Lung (tissue), 12 donors: ENCODE data around the gene RPL28. TPM values are rescaled to one million over a fixed set of nuclear protein-coding genes. Genes with fewer than 3 reads are reported as not detected.

Source experiments
- ATAC-seq: fragments of 200-7000 bp; cut with Tn5 transposase; one replicate; pipeline ENCODE4 v1.9.1; 2020; ENCODE audit warnings: moderate number of reproducible peaks; ENCODE audit not compliant: insufficient read depth, low FRiP score
- DNase-seq, 3 donors: peaks; one replicate each; pipeline ENCODE4 v3.0.0-alpha.2; 2013 to 2017
- H3K27ac ChIP-seq, 2 donors: one replicate each; pipeline ENCODE4 v1.5.1; 2013; ENCODE audit warnings: mild to moderate bottlenecking in 2 of 2, moderate library complexity in 2 of 2, control low read depth in 1 of 2, inconsistent platforms in 1 of 2, low read depth in 1 of 2, low read length in 1 of 2
- H3K27me3 ChIP-seq, 3 donors: one replicate each; pipeline ENCODE4 v1.5.1; 2013; ENCODE audit warnings: low read length in 2 of 3; ENCODE audit not compliant: control insufficient read depth in 3 of 3, insufficient read depth in 3 of 3
- H3K36me3 ChIP-seq, 4 donors: one replicate each; pipeline ENCODE4 v1.5.1; 2013; ENCODE audit warnings: low read length in 4 of 4, mild to moderate bottlenecking in 1 of 4, moderate library complexity in 1 of 4; ENCODE audit not compliant: control insufficient read depth in 4 of 4, insufficient read depth in 4 of 4
- H3K4me1 ChIP-seq, 5 donors: one replicate each; pipeline ENCODE4 v1.5.1; 2013; ENCODE audit warnings: low read length in 5 of 5, mild to moderate bottlenecking in 2 of 5, moderate library complexity in 1 of 5; ENCODE audit not compliant: control insufficient read depth in 5 of 5, insufficient read depth in 5 of 5
- H3K4me3 ChIP-seq: one replicate; pipeline ENCODE4 v1.5.1; 2013; ENCODE audit warnings: mild to moderate bottlenecking, control low read depth, moderate library complexity
- H3K9ac ChIP-seq, 2 donors: one replicate each; pipeline ENCODE4 v1.5.1; 2013; ENCODE audit warnings: low read length in 2 of 2, control low read depth in 1 of 2; ENCODE audit not compliant: insufficient read depth in 1 of 2
- H3K9me3 ChIP-seq, 4 donors: one replicate each; pipeline ENCODE4 v1.5.1; 2013; ENCODE audit warnings: low read length in 3 of 4, mild to moderate bottlenecking in 1 of 4, moderate library complexity in 1 of 4; ENCODE audit not compliant: control insufficient read depth in 4 of 4, insufficient read depth in 3 of 4
- WGBS, 2 donors: extraction: QIAGEN DNeasy Blood & Tissue Kit; methylation state at CpG; one replicate each; pipeline ENCODE4 v1.1.7; 2013; 5-methylcytosine and 5-hydroxymethylcytosine counted together
- polyA plus RNA-seq, 2 donors: library from polyadenylated mRNA; stranded (reverse); fragments of 200-250 nt; gene quantifications; one replicate each; pipeline ENCODE4 v1.2.1, GENCODE V29; 2013
- total RNA-seq, 2 donors: library from RNA; depleted of rRNA in 1 of 2; stranded (reverse); fragments of >200 nt in 1 of 2; gene quantifications; one replicate each; pipeline ENCODE4 v1.2.1, GENCODE V29; 2014 to 2021
- TF ChIP-seq, protein P1 (sequence below): IDR thresholded peaks from 2 replicates; pipeline ENCODE4 v1.5.1; 2012; ENCODE audit warnings: mild to moderate bottlenecking; ENCODE audit errors: control extremely low read depth, extremely low read depth
- donor health status: control.
- donor health status: control.
- donor health status: Bipolar disorder and iron deficiency.
- donor health status: healthy.
- donor health status: DM: yes; HTN: yes; CAD: no.

Gene RPL28
- total and polyA plus RNA-seq, 4 donors, result 272 to 3,086 (median 1,601) TPM

DNA sequence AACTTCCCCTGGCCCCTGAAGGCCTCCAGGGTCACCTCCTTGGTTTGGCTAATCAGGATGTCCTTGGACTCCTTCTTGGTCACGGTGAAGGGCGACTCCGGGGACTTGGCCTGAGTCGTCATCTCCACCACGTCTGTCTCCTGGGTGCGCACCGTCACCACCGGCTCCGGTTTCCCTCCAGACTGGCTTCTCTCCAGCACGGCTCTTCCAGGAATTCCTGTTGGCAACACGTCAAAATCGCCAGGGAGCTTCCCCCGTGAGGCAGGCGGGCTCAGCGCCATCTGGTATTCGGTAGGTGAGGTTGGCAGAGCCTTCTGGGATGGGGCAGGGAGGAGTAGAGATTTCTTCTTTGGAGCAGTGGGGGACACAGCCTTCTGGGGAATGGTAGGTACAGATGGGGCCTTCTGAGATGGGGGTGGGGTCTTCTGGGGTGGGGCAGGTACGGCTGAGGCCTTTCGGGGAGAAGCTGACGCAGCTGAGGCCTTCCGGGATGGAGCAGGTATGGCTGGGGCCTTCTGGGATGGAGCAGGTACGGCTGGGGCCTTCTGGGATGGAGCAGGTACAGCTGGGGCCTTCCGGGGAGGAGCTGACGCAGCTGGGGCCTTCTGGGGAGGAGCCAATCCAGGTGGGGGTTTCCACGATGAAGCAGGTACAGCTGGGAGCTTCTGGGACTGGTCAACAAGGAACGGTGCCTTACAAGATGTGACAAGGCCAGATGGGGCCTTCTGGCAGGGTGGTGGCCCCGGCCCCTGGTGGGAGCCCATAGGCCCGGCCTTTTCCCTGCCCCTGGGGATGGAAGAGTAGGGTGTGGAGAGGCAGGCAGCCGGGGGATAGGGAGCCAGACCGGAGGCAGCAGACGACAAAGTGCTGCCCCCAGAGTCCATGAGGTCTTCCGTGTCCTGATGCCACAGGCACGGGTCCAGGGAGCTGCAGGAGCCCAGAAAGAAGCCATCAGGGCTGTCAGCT is 26.5 kb upstream of the RPL28 start:
- Histone ChIP-seq H3K4me3 (no peak overlapping the region), H3K9me3 (no peaks in the 10 kb centered on the region), H3K27ac (no peak overlapping the region), H3K4me1 (peaks cover 0 to 2% (median 0%) of the 10 kb centered on the region in 5 donors), H3K9ac (no peak overlapping the region), H3K36me3 (no peaks in the 10 kb centered on the region), H3K27me3 (peaks cover 0 to 16% (median 4%) of the 10 kb centered on the region in 3 donors)
- WGBS, 2 donors, result 70 to 83% methylated on average over 32 of the region's 32 CpGs
- TF ChIP-seq, protein P1, sequence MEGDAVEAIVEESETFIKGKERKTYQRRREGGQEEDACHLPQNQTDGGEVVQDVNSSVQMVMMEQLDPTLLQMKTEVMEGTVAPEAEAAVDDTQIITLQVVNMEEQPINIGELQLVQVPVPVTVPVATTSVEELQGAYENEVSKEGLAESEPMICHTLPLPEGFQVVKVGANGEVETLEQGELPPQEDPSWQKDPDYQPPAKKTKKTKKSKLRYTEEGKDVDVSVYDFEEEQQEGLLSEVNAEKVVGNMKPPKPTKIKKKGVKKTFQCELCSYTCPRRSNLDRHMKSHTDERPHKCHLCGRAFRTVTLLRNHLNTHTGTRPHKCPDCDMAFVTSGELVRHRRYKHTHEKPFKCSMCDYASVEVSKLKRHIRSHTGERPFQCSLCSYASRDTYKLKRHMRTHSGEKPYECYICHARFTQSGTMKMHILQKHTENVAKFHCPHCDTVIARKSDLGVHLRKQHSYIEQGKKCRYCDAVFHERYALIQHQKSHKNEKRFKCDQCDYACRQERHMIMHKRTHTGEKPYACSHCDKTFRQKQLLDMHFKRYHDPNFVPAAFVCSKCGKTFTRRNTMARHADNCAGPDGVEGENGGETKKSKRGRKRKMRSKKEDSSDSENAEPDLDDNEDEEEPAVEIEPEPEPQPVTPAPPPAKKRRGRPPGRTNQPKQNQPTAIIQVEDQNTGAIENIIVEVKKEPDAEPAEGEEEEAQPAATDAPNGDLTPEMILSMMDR, result no peak
- no peak for DNase-seq
- no peak for ATAC-seq

DNA sequence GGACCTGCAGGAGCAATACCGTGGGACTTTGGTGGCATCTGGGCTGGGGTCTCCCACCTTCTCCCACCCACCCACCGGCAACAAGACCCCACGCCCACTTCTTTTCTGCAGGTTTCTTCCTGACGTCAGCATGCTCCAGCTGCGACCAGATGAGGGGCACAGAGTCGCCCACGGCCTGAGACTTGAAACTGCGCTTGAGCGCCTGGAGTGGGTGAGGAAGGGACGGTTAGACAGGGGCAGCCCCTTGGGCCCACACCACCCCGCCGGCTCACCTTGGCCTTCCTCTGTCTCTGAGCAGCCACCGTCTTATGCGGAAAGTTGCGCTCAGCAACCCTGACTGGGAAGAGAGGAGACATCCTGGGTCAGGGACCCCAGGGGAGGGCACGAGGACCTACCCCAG is 24.8 kb upstream of the RPL28 start:
- H3K4me3 ChIP-seq, result no peak overlapping the region
- no peak overlapping the region for H3K27ac ChIP-seq
- 89 to 95% methylated on average over 16 of the region's 16 CpGs for WGBS, 2 donors
- TF ChIP-seq, protein P1, result no peak
- DNase-seq (no peak), ATAC-seq (no peak)
- no peak overlapping the region for H3K9ac ChIP-seq
- peaks cover 0 to 12% (median 0%) of the 10 kb centered on the region in 3 donors for H3K27me3 ChIP-seq
- peaks cover 0 to 2% (median 0%) of the 10 kb centered on the region in 5 donors for H3K4me1 ChIP-seq
- no peaks in the 10 kb centered on the region for H3K9me3 ChIP-seq
- no peaks in the 10 kb centered on the region for H3K36me3 ChIP-seq

DNA sequence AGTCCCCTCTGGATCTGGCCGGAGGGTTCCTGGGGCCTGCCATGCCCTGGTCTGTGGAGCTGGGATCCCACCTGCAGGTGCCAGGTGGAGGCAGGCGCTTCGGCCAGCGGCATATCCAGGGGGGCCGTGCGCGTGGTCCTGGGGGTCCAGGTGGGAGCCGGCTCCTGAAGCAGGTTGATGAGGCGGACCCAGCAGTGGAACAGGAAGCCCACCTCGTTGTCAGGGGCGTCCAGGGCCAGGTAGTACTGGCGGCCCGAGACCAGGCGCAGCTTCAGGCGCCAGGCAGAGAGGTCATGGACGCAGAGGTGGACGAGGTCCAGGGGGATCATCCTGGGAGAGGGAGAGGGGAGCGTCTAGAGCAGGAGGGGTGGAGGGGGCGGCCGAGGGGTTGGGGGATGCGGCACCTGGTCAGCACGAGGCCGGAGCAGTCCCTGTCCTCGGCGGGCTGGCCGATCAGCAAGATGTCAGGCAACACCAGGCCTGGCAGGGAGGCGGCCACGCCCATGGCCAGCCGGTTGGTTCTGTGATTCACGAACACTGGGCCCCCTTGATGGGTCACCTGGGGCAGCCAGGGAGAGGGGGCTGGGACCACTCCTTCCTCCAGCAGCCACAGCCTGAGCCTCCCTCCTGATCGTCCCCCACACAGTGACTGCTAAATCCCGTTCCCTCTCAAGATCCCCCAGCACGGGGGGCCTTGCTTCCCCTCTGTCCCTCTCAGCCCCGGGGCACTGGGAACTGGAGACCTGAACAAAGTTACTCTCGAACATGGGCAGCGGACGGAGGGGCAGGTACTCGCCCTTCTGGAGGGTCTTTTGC is 23.4 kb upstream of the RPL28 start:
- WGBS, 2 donors, result 69 to 79% methylated on average over 35 to 38 of the region's 38 CpGs
- no peak overlapping the region for H3K4me3 ChIP-seq
- no peaks in the 10 kb centered on the region for H3K36me3 ChIP-seq
- TF ChIP-seq, protein P1, result no peak
- H3K9ac ChIP-seq, result no peak overlapping the region
- H3K27me3 ChIP-seq, result no peaks in the 10 kb centered on the region
- no peak overlapping the region for H3K27ac ChIP-seq
- peaks cover 0 to 2% (median 0%) of the 10 kb centered on the region in 5 donors for H3K4me1 ChIP-seq
- ATAC-seq (no peak), DNase-seq (no peak)
- no peaks in the 10 kb centered on the region for H3K9me3 ChIP-seq
